Measurements from ENCODE around the gene MT1A. TPM values are rescaled to one million over a fixed set of nuclear protein-coding genes. Genes with fewer than 3 reads are reported as not detected.
"Not testable (repeated sequence)": the region's sequence is repeated elsewhere in the genome, so short reads cannot be mapped to it uniquely, and the experiment has no call there.

Gene MT1A
- total and polyA plus RNA-seq, 2 of the 8 experiments (the other 6 are each of a cell fraction or from before 2014, with no cell fraction given) = not detected

DNA sequence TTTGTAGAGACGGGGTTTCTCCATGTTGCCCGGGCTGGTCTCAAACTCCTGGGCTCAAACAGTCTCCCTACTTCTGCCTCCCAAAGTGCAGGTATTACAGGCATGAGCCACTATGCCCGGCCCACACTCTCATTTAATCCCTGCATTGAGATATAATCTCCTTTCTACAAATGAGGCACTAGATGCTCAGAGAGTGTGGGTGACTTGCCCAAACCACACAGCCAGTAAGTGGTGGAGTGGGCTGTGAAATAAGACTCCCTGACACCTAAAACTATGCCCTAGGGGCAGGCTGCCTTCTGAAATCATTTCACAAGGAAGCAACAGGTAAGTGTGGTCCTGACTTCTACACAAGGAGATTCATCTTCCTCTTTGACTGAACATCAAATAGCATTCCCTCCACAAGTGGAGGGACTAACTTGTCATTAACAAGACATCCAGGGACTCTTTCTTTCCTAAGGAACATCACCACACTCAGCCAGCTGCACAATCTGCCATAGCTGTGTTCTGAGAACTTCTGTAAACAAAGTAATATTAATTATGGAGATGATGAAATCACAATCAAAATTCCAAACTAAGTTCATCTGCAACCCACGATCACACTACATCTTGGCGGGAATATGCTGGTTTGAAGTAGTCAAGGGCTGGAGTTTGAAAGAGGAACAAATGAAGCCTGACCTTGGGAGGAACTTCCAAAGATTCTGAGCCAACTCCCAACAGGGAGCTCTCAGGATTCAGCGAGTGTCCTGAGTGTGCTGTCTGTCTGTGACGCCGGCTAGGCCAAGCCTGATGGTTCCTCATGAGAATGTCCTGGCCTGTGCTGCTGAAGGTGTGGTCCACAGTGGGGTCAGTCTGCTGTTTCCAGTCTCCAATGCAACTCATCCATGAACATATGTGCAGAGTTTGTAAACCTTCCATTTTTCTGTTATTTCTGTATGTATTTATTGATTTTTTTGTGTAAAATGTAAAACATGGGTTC lies 27.1 kb downstream of the MT1A start:
- H2BK20ac ChIP-seq (ENCODE audit: low read length); H3K27ac ChIP-seq (ENCODE audit: low read depth, low read length); H2BK5ac ChIP-seq (ENCODE audit: low read depth, low read length); H3K79me2 ChIP-seq (ENCODE audit: control insufficient read depth in 1 of 2, insufficient read depth in 2 of 2, low read length in 2 of 2); H2AK5ac ChIP-seq (ENCODE audit: low read depth, low read length); H3K56ac ChIP-seq (replicated peaks; ENCODE audit: insufficient read length, low read depth, low read length); H4K91ac ChIP-seq (replicated peaks; ENCODE audit: insufficient read length, low read length); H4K8ac ChIP-seq (ENCODE audit: extremely low read depth, insufficient read depth, low read length); H3K4me3 ChIP-seq (ENCODE audit: extremely low read depth in 1 of 4, insufficient read depth in 2 of 4, low read depth in 3 of 4, low read length in 4 of 4); H3K4me2 ChIP-seq (ENCODE audit: insufficient read depth in 1 of 2, low read depth in 2 of 2, low read length in 2 of 2); H4K5ac ChIP-seq (ENCODE audit: insufficient read length, low read depth, low read length); DNase-seq (ENCODE audit: low read depth in 1 of 2, low spot score in 2 of 2); H2BK12ac ChIP-seq (ENCODE audit: low read depth, low read length); H3K18ac ChIP-seq (ENCODE audit: extremely low read depth, low read length); H2BK120ac ChIP-seq (replicated peaks; ENCODE audit: low read depth, low read length); H3K9ac ChIP-seq (replicated peaks in 1 of 4; ENCODE audit: extremely low read depth in 1 of 4, low read depth in 3 of 4, low read length in 3 of 4); H3K79me1 ChIP-seq (ENCODE audit: low read depth, low read length); H3K23ac ChIP-seq (ENCODE audit: insufficient read length); H3K4ac ChIP-seq (replicated peaks; ENCODE audit: insufficient read length, low read depth, low read length); H3K36me3 ChIP-seq (ENCODE audit: control insufficient read depth in 2 of 4, insufficient read depth in 4 of 4, low read length in 3 of 4); H3K14ac ChIP-seq (ENCODE audit: insufficient read length); H2BK15ac ChIP-seq (ENCODE audit: low read length); H2AFZ ChIP-seq (ENCODE audit: low read length); H3K9me3 ChIP-seq (ENCODE audit: insufficient read depth in 2 of 2, low read depth in 1 of 2, low read length in 1 of 2); H4K20me1 ChIP-seq (replicated peaks in 1 of 2; ENCODE audit: control insufficient read depth in 1 of 2, insufficient read depth in 2 of 2, low read length in 2 of 2): not testable (repeated sequence)
- Histone ChIP-seq H3K4me1 (replicated peaks in 1 of 4; ENCODE audit: control insufficient read depth in 3 of 4, insufficient read depth in 4 of 4, low read length in 3 of 4) (peaks cover 3 to 17% (median 14%) of the 10 kb centered on the region in 4 experiments), H3K27me3 (replicated peaks in 1 of 4; ENCODE audit: control insufficient read depth in 3 of 4, extremely low read depth in 1 of 4, insufficient read depth in 3 of 4, low read length in 3 of 4) (peaks cover 89 to 100% (median 98%) of the 10 kb centered on the region in 4 experiments), H3K23me2 (ENCODE audit: low read depth, low read length) (peaks cover 17% of the 10 kb centered on the region; the same call in 1 of the 2 replicates)
- ChIA-PET CTCF (ENCODE audit: partially characterized antibody) (interaction anchor here (0.7 kb wide), 1 partner anchor 16 kb away, joined by 3 read pairs; no protein-coding TSS in a partner anchor), POLR2A (ENCODE audit: partially characterized antibody) (interaction anchor here (1.7 to 13.9 kb wide), 4 partner anchors 11 to 40 kb away, joined by 7 to 205 read pairs (median 46); partner anchors contain the start of genes MT1B, MT1E, MT1F and MT1X)
- WGBS, 2 experiments (ENCODE audit: extremely low coverage in 1 of 2, insufficient coverage in 1 of 2, insufficient read length in 1 of 2, insufficient replicate concordance in 2 of 2, low coverage in 1 of 2, low lambda C conversion rate in 2 of 2, missing lambda C conversion rate in 1 of 2) = 67% methylated on average over 8 of the region's 8 CpGs; no CpG with 5 or more reads in 1 of the 2 experiments
- peak; percentile 32 for FAIRE-seq

All from H1 (cell line).